GM21723 (cell line): ENCODE measurements around the gene KRT84.

Source experiments
- ATAC-seq: cut with Tn5 transposase; IDR thresholded peaks from one replicate; pipeline ENCODE4 v1.9.1; 2021; ENCODE audit warnings: mild to moderate bottlenecking, moderate library complexity; ENCODE audit not compliant: unreplicated experiment

Gene KRT84

DNA sequence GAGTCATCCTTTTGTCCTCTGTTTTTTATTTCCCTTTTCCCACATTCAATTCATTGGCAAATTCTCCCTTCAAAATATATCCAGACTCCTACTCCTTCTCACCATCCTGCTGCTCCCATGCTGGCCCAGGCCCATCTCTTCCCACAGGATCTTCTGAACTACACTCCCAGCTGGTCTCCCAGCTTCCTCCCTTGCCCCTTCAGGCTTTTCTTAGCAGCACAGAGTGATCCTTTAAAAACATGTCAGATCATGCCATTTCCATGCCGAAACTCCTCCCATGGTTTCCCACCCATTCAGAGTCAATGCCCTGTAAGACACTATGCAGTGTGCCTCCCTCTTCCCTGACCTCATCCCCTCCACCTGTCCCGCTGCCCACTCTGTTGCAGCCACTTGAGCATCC is 2.4 kb upstream of the KRT84 start:
- no peak for ATAC-seq

DNA sequence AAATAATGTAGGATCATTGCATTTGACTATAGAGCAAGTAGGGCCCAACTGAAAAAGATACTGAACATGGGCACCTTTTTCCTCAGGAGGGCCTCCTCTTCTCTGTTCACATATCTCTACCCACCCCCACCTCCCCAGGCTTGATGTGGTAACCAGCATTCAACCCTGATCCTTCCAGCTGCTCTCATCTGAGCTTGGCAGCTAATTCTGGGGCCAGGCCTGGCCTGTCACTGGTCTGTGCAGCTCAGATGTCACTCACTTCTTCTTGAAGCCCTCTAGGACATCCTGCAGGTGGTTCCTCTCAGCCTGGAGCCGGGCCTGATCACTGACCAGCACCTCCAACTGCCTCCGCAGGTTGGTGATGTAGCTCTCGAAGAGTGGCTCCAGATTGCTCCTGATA is 2.1 kb downstream of the KRT84 start:
- no peak for ATAC-seq

DNA sequence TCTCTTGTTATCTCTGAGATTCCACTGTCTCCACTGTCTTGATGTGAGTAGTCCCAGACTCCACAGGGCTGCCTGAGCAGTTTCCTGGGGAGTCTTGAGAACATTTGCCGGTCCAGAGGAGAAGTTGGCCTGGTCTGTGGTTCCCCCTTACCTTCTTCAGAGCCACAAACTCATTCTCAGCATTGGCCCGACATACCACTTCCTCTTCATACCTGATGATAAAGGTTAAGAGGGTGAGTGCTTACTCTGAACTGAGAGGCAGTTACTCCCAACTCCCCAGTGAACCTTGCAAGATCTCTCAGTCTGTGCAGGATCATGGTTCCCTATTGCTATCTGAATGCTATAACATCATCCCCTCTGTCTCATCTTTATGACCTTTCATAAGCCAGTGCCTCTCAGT is 2.6 kb downstream of the KRT84 start:
- ATAC-seq = no peak

DNA sequence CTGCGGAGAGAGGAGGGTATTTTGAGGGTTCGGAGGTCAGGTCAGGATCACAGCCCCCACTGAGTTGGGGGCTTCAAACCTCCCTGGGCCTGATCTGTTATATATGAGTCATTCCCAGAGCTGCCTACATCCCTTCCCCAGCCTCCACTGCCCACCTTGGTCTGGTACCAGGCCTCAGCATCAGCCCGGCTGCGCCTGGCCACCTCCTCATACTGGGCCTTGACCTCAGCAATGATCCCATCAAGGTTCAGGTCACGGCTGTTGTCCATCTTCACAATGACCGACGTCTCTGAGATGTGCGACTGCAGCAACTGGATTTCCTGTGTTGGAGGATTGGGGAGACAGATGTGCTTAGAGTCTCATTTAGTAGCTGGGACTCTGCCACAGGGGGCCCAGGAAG is 4.2 kb downstream of the KRT84 start:
- no peak for ATAC-seq

DNA sequence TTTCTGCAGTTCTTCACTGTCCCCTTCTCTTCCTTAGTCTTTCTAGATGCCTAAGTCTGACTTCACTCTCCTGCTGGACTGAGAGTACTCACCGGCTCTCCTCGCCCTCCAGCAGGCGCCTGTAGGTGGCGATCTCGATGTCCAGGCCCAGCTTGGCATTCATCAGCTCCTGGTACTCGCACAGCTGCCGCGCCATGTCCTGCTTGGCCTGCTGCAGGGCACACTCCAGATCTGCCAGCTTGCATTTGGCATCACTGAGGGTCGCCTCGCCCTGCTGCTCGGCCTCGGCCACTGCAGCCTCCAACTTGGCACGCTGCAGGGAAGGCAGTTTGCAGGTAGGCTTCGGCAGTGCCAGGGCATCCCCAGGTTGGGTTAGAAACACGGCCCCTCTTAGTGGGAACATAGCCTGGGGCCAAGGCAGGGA is 5.2 kb downstream of the KRT84 start:
- ATAC-seq = no peak

DNA sequence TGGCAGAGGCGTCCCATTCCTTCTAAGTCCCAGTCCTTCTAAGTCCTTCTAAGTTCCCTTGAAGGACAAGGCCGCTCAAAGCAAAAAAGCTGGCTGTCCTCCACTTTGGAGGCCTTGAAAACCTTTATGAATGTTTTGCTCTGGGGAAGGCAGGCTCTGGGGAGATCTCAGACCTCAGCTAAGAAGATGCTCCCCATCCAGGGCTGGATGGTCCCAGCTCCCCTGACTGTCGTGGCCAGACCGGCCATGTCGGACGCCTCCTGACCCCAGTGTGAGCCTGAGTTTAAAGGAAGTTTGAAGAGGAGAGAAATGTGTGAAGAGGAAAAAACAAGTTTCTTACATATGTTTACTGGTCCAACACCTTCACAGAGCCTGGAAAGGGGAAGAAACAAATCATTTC is 5.9 kb downstream of the KRT84 start:
- no peak for ATAC-seq

DNA sequence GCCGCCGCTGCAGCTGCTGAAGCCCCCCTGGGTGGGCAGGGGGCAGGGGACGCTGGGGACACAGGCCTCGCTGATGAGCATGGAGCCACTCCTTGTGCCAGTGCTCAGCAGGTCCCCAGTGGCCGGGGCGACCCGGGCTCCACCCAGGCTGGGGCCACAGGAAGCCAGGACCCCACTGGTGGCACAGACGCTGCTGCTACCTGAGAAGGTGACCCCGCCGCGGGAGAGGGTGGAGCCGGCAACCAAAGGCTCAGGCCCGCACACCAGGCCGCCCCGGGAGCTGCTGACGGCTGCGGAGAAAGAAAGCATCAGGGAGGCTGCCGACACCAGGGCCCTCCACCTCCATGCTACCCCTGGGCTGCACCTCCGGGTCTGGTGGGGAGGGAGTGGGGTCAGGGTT is 7.4 kb downstream of the KRT84 start:
- no peak for ATAC-seq

DNA sequence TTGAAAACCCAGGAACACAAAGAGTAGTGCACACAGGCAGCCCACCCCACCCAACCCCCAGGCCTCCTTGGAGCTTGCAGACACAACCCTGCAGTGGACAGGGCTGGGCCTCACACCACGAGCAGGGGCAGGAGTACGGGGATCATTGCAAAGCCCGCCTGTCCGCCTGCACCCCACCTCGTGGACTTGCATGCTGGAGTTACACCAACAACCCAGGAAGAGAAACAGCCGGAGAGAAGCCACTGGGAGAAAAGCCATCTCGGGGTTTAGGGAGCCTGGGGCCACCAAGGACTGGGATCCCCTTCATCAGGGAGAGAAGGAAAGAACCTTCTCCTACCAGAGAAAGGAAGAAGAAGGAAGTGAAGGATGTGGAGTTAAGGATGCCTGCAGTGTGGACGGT is 8.2 kb downstream of the KRT84 start:
- ATAC-seq = no peak

DNA sequence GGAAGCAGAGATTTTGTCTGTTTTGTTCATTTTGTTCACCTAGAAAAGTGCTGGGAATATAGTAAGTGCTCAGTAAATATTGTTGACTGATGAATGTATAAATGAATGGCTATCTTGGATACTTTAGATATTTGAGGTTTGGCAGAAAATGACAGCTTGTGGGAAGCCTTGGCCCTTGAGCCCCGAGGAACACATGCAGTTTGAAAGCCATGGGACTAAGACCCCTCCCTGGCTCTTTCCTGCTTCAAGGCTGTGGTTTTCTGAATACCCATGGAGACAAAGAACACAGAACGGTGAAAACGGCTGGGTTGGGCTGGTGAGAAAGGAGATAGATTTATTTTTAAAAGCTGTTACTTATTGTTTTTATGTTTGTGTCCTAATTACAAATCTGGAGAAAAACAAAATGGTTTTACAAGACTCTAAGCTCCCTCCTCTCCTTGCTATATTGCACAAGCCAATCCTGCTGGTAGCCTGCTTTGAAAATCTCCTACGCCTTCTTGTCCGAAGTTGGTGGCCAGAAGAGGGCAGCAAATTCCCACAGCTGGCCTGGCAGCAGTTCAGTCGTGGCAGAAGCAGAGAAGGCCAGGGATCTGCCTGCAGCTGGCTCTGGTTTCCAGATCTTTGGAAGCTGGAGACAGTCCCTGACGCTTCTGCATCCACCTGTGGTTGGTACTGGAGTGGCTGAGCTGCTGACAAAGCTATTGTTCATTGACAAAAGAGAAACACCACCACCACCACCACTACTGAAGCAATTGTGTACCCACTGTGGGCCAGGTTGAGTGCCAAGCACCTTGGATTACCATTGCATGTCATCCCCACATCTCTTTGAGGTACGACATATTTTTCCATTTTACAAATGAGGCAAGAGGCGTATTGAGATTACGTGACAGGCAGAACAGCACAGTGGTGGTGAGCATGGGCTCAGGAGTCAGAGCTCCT is 13.0 kb downstream of the KRT84 start:
- ATAC-seq = no peak

DNA sequence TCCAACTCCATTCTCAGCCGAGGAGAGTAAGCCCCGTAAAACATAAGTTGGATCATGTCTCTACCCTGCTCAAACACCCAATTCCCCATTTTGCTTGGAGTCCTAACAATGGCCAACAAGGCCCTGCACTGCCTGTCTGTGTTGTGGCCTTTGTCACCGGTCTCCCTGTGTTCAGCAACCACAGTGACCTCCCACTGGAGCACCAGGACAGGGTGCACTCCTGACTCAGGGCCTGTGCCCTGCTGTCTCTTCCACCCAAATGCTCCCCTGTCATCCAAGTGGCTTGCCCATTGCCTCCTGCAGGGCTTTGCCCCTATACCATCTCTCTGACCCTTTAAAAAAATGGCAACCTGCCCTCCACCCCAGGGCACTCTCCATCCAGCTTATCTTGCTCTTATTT is 13.7 kb downstream of the KRT84 start:
- ATAC-seq = no peak

DNA sequence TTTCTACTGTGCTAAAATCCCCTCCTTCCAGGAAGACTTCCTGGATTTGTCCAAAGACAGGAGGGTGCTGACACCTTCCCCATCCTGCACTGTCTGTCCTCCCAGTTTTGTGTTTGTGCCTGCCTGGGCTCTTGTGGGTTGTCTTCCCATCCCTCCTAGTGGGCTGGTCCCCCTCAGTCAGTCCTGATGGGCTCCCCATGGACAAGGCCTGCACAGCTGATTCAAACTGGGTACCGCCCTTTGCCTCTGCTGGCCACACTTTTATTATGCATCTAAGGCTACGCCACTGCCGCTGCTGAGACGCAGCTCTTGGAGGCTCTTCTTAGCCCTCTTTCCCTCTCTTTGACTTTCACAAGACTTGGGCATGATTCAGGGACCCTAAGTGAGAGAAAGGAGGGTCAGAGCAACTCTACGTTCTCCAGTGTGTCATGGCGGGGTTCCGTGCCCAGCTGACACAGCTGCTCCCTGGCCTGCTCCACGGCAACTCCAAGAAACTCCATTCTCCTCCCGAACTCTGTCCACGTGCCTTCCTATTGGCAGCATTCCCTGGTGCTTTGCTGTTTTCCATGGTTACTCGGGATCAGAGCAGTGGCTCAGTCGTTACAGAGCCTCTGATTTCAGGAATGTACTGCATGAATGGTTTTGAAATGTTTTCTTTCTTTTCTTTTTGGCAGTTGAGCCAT is 14.4 kb downstream of the KRT84 start:
- ATAC-seq = no peak

DNA sequence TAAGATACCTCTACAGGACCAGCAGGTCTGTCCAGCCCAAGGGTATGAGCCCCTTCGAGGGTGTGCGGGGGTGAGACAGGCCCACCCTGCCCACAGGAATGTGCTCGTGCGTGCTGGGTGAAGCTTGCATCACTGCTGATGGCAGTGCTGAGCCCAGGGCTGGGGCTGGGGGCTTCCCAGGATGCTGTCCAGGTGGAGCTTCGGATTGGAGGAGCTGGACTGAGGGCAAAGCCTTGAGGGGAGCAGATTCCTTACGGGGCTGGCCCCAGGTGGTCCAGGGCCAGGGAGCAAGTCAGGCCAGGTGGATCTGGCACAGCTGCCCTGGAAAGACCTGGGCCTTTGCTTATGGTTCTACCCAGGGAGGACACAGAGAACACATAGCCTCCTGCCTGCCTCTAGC is 15.6 kb downstream of the KRT84 start:
- no peak for ATAC-seq

DNA sequence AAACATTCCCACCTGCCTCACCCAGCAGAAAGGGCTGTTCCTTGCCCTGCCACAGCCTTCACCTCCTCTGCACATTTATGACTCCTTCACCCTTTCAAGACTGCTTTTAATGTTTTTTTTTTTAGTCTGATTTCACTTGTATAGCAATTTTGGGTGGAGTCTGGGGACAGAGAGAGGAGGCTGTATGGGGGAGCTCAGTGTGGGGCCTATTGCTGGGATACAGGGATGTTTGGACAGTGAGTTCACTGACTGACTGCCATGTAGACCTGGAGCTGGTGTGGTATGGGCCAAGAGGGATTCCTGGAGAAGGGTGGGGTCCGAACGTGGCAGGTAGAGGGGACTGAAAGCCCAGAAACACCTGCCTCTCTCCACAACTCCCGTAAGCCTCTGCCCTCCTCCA is 16.2 kb downstream of the KRT84 start:
- ATAC-seq = no peak

DNA sequence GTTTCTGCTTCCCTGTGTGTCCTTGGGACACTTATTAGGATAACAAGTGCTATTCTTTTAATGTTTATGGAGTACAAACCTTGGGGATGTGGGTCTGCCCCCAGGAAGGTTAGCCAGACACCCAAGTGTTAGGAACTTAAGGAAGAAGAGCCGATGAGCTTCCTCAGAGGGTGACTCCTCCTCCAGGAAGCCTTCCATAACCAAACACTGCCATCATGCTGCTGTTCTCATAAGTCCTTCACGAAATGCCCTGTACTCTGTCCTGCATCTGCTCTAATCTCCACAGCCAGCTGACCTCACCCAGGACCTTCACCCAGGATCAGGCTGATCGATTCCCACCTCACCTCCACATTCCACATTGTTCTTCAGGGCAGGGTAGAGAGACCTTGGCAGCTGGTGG is 16.9 kb downstream of the KRT84 start:
- no peak for ATAC-seq

DNA sequence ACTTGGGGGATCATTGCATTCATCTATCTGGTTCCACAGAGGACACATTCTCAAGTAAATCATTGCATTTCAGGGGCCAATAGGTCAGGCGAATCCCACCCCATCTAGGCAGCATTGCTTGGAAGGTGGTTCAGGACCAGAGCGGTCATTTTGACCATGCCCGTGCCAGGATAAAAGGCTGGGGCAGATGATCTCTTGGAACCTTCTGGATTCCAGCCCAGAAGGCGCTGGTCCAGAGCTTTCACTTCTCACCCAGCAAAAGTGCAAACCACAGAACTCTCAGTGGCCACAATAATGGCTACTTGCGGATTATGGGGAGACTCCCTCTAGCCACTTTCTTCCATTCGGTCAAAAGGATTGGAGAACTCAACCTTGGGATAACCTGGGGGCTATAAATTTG is 17.6 kb downstream of the KRT84 start:
- ATAC-seq = no peak

DNA sequence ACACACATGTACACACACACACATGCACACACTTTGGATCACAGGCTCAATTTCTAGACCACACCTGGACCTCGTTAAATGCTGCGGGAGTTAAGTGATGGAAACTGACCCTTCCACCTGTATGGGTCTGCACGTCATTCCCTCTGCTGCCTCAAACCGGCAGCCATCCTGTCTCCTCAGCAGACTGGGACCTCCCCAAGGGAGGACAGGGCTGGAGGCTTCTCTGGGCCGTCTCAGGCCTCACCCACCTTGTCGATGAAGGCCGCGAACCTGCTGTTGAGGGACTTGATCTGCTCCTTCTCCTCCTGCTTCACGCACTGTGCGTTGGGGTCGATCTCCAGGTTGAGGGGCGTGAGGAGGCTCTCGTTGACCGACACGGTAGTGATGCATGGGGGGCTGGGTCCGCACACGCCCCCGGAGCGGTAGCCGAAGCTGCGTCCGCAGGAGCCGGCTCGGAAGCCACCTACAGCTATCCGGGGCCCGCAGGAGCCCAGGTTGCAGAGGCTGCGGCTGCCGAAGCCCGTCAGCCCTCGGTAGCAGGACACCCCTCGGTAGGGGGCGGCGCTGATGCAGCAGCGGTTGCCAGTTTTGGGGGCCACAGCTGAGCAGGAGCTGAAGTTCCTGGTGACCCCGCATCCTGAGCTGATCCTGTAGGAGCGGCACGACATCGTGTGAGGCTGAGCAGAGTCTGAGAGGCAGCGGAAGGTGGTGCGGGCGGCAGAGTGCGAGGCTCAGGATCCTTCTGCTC is 18.5 kb downstream of the KRT84 start, which contains the start of gene KRT85:
TSS of gene KRT85 (minus strand) at position 744 of the 748 bp plus-strand sequence. CDS start at position 668, 76 bp downstream.
- no peak for ATAC-seq

DNA sequence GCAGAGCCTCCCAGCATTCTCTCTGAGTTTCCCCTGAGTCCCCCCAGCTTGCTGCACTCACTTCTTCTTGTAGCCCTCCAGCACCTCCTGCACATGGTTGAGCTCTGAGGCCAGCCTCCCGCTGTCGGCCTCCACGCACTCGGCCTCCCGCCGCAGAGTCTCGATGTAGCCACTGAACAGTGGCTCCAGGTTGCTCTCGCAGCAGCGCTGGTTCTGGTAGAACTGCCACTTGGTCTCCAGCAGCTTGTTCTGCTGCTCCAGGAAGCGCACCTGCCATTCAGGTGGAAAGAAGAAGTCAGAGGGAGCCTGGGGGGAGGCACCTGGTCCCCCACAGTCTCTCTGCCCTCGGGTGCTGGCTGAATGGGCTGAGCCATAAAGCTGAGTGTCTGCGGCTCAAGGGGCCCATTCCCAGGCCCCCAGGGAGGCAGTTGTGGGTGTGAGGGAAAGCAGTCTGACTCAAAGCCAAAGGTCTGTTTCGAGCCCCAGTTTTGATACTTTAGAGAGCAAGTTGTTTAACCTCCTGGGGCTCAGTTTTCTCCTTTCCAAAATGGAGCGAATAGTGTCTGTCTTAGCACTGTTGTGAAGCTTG is 20.5 kb downstream of the KRT84 start:
- no peak for ATAC-seq

DNA sequence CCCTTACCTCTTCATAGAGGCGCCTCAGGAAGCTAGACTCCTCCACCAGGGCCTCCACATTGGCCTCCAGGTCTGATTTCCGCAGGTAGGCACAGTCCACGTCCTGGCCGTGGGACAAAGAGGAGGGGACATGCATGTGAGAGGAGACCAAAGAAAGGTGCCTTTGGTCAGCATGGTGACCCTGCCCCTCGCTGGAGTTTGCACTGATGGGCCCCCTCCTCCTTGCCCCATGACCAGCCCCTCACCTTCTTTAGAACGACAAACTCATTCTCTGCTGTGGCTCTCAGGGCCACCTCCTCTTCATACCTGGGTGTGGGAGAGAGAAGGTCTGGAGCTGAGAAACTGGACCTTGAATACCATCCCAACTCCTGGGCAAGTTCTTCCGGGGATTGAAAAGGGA is 21.4 kb downstream of the KRT84 start:
- no peak for ATAC-seq

DNA sequence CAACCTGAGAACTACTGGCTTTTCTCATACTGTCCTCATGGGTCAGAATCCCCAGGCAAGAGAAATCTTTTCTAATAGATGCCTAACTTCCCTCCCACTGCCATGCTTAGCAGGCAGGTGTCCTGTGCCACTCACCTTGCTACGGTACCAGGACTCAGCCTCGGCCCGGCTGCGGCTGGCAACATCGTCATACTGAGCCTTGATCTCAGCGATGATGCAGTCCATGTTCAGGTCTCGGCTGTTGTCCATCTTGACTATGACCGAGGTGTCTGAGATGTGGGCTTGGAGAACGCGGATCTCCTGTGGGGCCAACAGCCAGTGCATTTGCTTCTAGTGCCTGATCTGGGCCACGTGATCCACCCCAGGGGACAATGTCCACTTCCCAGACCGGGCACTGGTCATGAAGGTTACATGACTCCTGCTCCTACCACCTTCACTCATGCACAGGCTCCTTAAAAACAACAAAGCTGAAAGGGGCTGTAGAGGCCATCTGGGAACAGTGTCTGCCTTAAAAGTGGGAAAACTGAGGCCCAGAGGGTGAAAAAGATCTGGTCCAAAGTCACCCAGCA is 22.3 kb downstream of the KRT84 start:
- no peak for ATAC-seq

DNA sequence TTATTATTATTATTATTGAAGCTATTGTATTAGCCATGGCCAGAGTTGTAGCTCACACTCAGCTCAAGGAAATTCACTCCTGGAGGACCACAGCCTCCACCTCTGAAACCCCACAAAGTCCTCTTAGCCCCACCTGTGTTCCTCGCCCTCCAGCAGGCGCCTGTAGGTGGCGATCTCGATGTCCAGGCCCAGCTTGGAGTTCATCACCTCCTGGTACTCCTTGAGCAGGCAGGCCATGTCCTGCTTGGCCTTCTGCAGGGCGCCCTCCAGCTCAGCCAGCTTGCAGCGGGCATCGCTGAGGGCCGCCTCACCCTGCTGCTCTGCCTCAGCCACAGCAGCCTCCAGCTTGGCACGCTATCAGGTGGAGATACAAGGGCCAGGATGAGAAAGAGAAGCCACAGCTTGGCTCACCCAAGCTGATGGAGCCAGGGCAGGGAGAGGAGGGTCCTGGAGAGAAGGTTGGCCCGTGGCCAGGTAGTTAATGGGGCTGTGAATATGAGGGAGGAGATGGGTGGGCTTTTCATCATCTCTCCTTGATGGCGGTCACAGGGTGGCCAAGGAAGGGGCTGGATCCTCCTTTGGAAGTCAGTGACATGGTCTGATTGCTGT is 23.2 kb downstream of the KRT84 start:
- no peak for ATAC-seq
